ENCODE measurements around the gene P2RY12. TPM values are rescaled to one million over a fixed set of nuclear protein-coding genes. Genes with fewer than 3 reads are reported as not detected.
A peak's percentile ranks its signal among the peaks of the same experiment; 100 is the strongest.

Gene P2RY12
- polyA plus RNA-seq, 10 donors = 0.58 to 1.7 (median 0.93) TPM

DNA sequence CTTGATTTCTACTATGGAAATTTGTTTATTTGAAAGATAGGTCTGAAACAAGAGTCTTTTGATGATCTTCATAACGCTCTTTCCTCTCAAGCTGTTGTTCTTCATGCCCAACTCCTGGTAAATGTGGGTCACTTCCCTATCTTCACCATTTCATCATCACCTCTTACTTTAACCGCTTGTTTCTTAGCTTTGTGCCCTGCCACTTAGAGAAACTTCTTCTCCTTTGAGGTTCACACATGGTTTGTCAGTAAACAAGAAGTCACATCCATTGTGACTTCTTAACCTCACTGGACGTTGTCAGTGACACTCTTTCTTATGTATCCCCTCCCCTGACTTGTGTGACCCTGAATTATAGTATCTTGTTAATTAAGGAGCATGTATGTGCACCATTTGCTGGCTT, 38.3 kb downstream of the P2RY12 start:
- no peak for DNase-seq

DNA sequence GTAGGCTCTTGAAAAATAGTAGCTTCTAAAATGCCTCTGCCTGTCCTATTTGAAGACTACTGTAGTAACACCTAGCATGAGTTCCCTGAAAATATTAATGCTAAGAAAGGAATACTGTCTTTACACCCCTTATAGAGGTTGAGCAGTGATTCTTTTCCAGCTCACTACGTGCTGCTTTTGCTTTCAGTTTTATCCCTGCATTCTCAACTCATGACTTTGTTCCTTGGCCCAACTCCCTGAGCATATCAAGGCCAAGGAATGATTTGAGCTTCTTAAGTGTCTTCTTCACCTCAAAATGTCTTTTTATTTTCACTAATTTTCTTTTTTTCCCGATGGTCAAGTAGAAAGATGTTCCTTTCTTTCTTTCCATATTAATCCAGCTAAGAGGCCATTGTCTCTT, 38.7 kb downstream of the P2RY12 start:
- DNase-seq = peak; percentile 68 to 84 (median 79)

DNA sequence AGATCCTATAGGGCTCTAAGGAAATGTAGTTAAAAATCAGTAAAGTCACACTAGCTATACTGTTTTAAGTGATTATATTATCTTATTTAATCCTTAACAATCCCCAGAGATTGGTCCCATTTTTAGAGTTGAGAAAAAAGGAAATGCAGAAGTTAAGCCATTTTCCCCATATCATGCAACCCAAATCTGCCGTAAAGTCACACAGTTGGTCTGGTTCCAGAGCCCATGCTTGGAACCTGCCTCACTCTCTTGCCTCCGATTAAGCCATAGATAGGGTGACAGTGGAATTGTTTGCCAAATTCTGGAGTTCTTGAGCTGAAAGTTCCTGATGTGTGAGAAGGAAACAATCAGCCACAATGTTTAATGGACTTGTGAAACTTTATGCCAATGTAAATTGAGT, 52.9 kb downstream of the P2RY12 start:
- no peak for DNase-seq

GRCh38 chr3:151330899-151331298, 53.7 kb downstream of the P2RY12 start:
- DNase-seq = peak in 1 of 3 donors; percentile 56

DNA sequence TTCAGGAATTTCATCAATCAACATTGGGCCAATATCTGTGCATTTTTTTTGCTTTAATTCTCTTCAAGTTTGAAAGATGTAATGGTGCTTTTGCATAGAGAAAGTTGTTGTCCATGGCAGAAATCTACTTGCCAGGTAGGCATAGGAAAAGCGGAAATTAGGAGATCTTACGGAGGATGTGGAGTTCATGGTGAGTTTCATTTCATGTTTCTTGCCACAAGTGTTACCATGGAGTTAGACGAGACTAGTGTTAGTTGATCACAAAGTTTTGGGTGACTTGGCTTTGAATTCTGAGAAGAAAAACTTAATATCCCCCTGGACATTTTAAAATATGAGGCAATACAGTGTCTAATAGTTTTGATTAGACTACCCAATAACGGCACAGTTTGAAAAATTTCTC, 54.2 kb downstream of the P2RY12 start:
- DNase-seq = no peak

GRCh38 chr3:151329363-151329762, 55.2 kb downstream of the P2RY12 start, which contains the start of gene P2RY13:
Gene P2RY13, minus strand, starts transcription at chr3:151329549. Its CDS starts 21 bp downstream, at chr3:151329528.
- no peak for DNase-seq

- peak in 1 of 3 donors; percentile 22 for DNase-seq
Observed at GRCh38 chr3:151328298-151328995, 56.1 kb downstream of the P2RY12 start.

DNA sequence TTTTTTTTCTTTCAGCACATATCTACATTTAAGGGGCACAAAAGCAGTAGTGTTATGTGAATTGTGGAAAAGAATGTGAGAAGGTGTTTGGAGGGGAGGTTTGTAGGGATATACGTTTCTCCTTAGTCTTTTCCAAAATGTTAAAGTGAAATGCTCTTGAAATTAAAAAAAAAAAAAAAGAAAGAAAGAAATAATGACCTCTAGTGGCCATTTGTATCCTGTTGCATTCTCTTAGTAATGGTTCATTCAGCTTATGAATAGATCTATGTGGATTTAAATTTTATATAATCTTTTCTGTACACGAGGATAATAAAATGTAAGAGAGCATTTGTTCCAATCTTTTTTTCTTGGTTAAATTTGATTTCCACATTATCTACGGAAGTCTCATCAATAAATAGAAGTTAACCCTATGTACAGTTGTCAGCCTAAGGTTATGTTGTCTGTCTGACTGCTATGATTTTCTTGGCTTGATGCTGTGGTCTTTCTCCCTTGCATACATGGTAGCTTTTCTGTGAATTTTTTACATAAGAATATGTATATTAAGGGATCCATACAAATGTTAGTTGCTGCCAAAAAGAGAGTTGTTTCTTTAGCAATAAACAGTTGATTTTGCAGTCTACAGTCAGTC, 56.9 kb downstream of the P2RY12 start:
- peak in 1 of 3 donors; percentile 30 for DNase-seq

DNA sequence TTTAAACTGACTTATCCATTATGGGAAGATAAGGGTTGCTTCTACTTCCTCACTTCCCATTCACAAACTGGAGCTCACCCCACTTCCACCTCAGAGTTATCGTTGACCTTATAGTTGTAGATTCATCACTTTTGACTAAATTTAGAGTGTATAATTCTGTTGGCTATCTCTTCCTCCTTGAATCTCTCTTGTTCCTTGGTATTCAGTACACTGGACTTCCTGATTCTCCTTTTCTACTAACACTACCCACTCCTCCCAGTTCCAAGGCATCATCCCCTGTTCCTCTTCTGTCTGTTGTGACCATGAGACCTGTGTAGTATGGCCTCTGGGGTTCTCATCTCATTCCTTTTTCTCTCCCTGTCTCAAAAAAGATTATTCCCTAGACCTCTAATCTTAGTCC, 62.0 kb downstream of the P2RY12 start:
- DNase-seq = no peak

DNA sequence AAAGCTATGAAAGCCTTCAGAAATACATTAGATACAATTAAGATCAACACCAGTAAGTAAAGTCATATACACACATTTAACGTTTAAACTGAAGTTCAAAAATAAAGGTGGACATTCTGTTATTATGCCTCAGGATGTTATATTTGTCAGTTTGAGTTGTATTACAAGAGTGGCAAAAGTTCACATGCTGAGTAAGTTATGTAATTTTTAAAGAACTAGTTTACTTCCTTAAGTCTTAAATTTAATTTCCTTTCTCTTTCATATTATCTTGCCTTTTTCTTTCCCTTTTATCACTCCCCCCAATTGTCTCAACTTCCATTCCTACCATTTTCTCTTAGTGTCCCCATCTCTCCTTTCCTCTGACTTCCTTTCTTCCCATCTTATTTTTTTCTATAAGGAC, 63.0 kb downstream of the P2RY12 start:
- no peak for DNase-seq

DNA sequence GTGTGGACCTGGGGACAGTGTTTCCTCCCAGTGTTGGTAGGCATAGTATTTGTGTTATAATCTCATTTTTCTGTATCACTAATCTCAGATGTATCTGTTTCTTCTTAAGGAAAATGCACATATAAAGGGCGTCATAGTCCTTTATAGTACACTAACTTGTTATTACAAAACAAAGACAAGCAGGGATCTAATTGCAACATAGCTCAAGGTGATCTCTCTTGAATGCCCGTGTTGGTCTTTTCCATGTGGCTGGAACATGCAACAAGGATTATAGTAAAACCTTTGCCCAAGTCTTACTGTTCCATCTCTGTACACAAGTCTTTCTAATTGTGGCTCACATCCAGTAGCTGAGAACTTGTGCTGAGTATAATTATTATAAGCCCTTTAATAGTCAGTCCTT, 64.4 kb downstream of the P2RY12 start:
- no peak for DNase-seq

- peak in 1 of 3 donors; percentile 30 for DNase-seq
Observed at GRCh38 chr3:151319628-151320027, 64.9 kb downstream of the P2RY12 start.

GRCh38 chr3:151318991-151319390, 65.6 kb downstream of the P2RY12 start:
- no peak for DNase-seq

DNA sequence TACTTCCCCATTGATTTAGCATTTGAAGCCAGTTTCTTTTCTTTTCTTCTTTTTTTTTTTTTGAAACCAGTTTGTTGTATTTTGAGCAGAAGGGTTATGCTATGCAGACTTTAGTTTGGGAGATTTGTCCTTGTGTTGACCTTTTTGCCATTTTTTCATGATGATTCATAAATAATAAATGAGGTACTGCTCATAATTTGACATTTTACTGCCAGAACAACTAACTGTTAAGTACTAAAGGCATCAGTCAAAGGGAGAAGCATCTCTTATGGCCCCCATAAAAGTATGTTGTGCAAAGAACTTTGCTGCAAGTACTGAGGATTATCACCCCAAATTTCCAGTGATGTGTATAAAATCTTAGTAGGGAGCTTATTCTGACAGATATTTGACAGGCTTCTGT, 66.2 kb downstream of the P2RY12 start:
- DNase-seq = peak in 1 of 3 donors; percentile 52

- DNase-seq = no peak
Observed at GRCh38 chr3:151316267-151316991, 68.1 kb downstream of the P2RY12 start, which contains the start of gene GPR87. Gene GPR87, minus strand, starts transcription at chr3:151316820. Its CDS starts 16,720 bp downstream, at chr3:151300100.

DNA sequence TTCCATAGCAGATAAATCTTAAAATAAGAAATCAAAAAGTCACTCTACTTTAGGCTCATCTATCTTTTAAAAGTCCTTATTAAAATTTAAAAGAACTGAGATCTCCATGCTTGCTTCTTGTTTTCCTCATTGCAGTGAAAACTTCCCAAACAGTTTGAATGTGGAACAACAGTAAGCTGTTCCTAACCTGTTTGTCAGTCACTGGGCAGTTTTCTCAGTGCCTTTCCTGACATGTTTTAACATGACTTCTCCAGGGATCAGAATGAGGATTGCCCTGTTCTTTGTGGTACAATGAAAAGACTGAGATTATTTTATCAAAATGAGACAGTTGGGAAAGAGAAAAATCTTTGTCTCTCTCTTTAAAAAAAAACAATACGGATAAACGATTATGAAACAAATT, 68.7 kb downstream of the P2RY12 start:
- DNase-seq = no peak

- DNase-seq = no peak
Observed at GRCh38 chr3:151315136-151315535, 69.4 kb downstream of the P2RY12 start.

- no peak for DNase-seq
Observed at GRCh38 chr3:151314593-151314992, 70.0 kb downstream of the P2RY12 start.

- no peak for DNase-seq
Observed at GRCh38 chr3:151314137-151314536, 70.4 kb downstream of the P2RY12 start.

DNA sequence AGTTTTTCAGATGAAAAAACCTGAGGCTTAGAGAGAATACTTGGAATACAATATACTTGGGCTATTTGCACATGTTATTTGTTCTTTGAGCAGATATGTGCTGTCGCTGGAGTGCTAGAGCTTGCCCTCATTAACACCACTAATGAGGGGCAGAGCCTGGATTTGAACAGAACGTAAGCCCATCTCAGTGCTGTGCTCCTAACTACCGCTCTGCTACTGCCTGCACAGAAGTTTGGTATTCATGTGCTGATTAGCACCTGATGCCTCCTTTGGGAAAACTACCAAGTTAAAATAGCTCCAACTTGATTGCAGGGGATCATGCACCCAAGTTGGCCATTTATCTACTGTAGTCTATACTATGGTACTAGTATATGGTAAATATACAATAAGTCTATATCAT, 71.6 kb downstream of the P2RY12 start:
- DNase-seq = no peak

DNA sequence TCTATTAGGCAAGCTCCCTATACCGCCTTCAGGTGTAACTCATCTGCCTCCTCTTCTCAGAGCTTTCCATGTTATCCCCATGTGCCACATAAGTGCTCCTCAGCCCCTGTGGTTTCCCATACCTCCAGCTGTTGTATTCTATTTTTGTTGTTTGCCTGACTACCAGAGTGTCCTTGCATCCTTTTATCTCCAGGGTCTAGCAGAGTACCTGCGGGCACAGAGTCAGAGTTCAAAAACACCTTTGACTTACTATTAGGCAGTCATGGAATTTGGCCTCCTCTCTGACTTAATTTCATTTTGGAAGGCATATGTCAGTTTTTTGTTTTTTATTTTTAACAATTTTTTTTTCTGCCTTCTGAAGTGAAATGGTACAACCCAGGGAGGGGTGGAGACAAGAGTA, 75.0 kb downstream of the P2RY12 start:
- DNase-seq = no peak

- DNase-seq = no peak
Observed at GRCh38 chr3:151307583-151308488, 76.7 kb downstream of the P2RY12 start.
